ENCODE data around the gene LRCH1. TPM values are rescaled to one million over a fixed set of nuclear protein-coding genes. Genes with fewer than 3 reads are reported as not detected.

Gene LRCH1
- total and polyA plus RNA-seq, 2 experiments from 2014 or later = 6.0 to 14.6 TPM

DNA sequence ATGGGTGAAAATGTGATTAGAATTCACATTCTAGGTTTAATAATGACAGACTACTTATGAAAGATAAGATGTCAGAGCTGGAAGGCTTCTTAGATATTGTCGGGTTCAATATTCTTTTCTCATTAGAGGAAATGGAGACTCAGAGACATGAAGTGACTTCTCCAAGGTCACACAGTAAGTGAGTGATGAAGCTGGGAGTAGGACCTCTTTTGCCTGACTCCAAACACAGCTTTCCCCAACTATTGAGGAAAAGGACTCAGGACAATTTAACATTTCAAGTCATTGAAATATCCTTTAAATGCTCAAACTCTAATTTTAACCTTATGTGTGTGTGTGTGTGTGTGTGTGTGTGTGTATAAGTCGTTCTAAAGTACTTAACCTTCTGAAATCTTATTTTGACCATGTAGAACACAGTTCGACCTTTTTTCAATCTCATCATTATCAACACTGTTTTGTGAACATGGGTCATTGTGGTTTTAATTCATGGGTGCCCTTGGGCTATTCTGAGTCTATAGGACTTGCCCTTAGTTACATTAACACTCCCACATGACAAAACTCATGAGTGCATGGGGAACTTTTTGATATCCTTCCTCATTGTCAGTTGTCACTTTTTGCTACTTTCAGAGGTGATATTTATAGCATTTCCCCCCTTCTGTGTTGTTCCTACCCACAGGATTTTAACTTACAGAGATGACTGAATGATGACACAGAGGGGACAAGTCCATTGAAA lies 53.0 kb downstream of the LRCH1 start:
- no peak overlapping the region for H3K4me3 ChIP-seq

GRCh38 chr13:46606970-46607369 lies 54.0 kb downstream of the LRCH1 start:
- no peak for TF ChIP-seq CTCF (IDR thresholded peaks at IDR 0.05; ENCODE audit: low read depth, low read length)
- DNase-seq (ENCODE audit: low read depth in 1 of 2, low spot score in 1 of 2) = no peak
- Histone ChIP-seq H3K4me3 (no peak overlapping the region), H3K27me3 (no peaks in the 10 kb centered on the region), H3K27ac (no peak overlapping the region), H3K9me3 (ENCODE audit: low read depth) (no peaks in the 10 kb centered on the region), H3K36me3 (no peaks in the 10 kb centered on the region), H3K4me1 (ENCODE audit: low read depth) (peaks cover 32% of the 10 kb centered on the region)

More for the DNA sequence above, 53.0 kb downstream of the LRCH1 start:
- peaks cover 36% of the 10 kb centered on the region for H3K4me1 ChIP-seq (ENCODE audit: low read depth)
- no peaks in the 10 kb centered on the region for H3K9me3 ChIP-seq (ENCODE audit: low read depth)
- H3K27ac ChIP-seq = peak overlapping the region; percentile 15
- no peaks in the 10 kb centered on the region for H3K27me3 ChIP-seq
- TF ChIP-seq CTCF (IDR thresholded peaks at IDR 0.05; ENCODE audit: low read depth, low read length) = no peak
- H3K36me3 ChIP-seq = no peaks in the 10 kb centered on the region
- no peak for DNase-seq (ENCODE audit: low read depth in 1 of 2, low spot score in 1 of 2)

GRCh38 chr13:46607768-46608564 lies 55.0 kb downstream of the LRCH1 start:
- Histone ChIP-seq H3K27me3 (no peaks in the 10 kb centered on the region), H3K36me3 (no peaks in the 10 kb centered on the region), H3K4me1 (ENCODE audit: low read depth) (peaks cover 28% of the 10 kb centered on the region), H3K4me3 (no peak overlapping the region), H3K27ac (no peak overlapping the region), H3K9me3 (ENCODE audit: low read depth) (no peaks in the 10 kb centered on the region)
- TF ChIP-seq CTCF (IDR thresholded peaks at IDR 0.05; ENCODE audit: low read depth, low read length) = no peak
- DNase-seq (ENCODE audit: low read depth in 1 of 2, low spot score in 1 of 2) = no peak

DNA sequence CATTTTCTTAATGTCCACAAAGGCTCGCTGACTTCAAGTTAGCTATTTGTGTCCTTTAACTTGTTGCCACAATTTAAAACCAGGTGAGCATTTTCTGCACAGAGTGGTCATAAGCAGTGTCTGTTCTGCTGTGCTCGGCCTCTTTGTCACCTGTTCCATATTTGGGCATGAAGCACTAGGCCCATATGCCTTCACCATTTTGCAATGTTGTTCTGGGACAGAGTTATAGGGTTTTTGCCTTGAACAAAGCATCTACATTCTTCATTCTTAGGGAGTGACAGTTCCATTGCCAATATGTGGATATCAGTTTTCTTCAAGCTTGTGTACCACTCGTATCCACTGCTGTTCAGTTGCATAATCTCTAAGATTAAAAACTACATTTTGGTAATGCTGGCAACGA lies 56.1 kb downstream of the LRCH1 start:
- H3K4me1 ChIP-seq (ENCODE audit: low read depth) = peaks cover 33% of the 10 kb centered on the region
- TF ChIP-seq CTCF (IDR thresholded peaks at IDR 0.05; ENCODE audit: low read depth, low read length) = no peak
- no peak overlapping the region for H3K27ac ChIP-seq
- no peaks in the 10 kb centered on the region for H3K9me3 ChIP-seq (ENCODE audit: low read depth)
- no peak for DNase-seq (ENCODE audit: low read depth in 1 of 2, low spot score in 1 of 2)
- H3K36me3 ChIP-seq = no peaks in the 10 kb centered on the region
- no peaks in the 10 kb centered on the region for H3K27me3 ChIP-seq
- no peak overlapping the region for H3K4me3 ChIP-seq

DNA sequence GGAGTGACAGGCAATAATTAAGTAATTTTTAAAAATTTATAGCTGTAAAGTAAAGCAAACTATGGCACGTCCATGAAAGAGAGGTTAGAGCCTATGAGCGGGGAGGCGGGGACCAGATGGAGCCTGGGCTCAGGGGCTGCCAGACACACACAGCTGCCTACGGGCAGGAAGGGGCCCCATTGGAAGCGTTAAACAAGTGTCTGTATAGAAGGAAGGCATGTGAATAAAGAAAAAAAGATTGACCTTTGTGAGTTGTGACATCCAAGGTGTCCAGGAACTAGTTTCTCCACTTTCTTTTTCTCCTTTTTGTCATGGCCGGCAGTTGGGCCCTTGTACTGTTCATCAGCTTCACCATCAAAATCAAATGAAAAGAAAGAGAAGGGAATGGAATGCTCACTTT lies 56.8 kb downstream of the LRCH1 start:
- Histone ChIP-seq H3K36me3 (no peaks in the 10 kb centered on the region), H3K4me3 (no peak overlapping the region), H3K9me3 (ENCODE audit: low read depth) (no peaks in the 10 kb centered on the region), H3K4me1 (ENCODE audit: low read depth) (peaks cover 26% of the 10 kb centered on the region), H3K27me3 (no peaks in the 10 kb centered on the region), H3K27ac (no peak overlapping the region)
- TF ChIP-seq CTCF (IDR thresholded peaks at IDR 0.05; ENCODE audit: low read depth, low read length) = no peak
- DNase-seq (ENCODE audit: low read depth in 1 of 2, low spot score in 1 of 2) = no peak

Measured in cardiac muscle cell (in vitro differentiated cells and primary cell).